Activated CD4-positive, alpha-beta T cell treated with anti-CD3 and anti-CD28 coated beads, Interleukin-2, amount 50 U/mL, for 48 hours (primary cell): ENCODE data around the gene MAGEA12.
"Not testable (repeated sequence)": the region's sequence is repeated elsewhere in the genome, so short reads cannot be mapped to it uniquely, and the experiment has no call there.

Experiments
- DNase-seq, 2 experiments: peaks; one replicate each; pipeline ENCODE4 v3.0.0-alpha.2; 2020

The MAGEA12 gene

GRCh38 chrX:152769549-152770289 is 36.2 kb downstream of the MAGEA12 start, which contains the start of gene MAGEA6:
TSS of gene MAGEA6 (minus strand) at chrX:152769689. CDS start at chrX:152767650, 2,039 bp downstream.
- not testable (repeated sequence) for DNase-seq

GRCh38 chrX:152787062-152787461 is 53.5 kb downstream of the MAGEA12 start:
- DNase-seq = not testable (repeated sequence)
